Endothelial cell (in vitro differentiated cells): ENCODE results near the gene SLC39A2. TPM values are rescaled to one million over a fixed set of nuclear protein-coding genes. Genes with fewer than 3 reads are reported as not detected.

Experiments
- DNase-seq: peaks from one replicate; pipeline ENCODE4 v3.0.0; 2021; ENCODE audit warnings: low spot score
- H3K27ac Mint-ChIP-seq: one replicate; pipeline ENCODE4 v1.8.0; 2021; ENCODE audit warnings: mixed read lengths, inconsistent platforms; ENCODE audit not compliant: unreplicated experiment
- H3K27me3 Mint-ChIP-seq: one replicate; pipeline ENCODE4 v1.8.0; 2021; ENCODE audit warnings: mild to moderate bottlenecking, moderate library complexity, mixed read lengths, inconsistent platforms; ENCODE audit not compliant: unreplicated experiment
- H3K36me3 Mint-ChIP-seq: one replicate; pipeline ENCODE4 v1.8.0; 2021; ENCODE audit warnings: mild to moderate bottlenecking, low read depth, mixed read lengths, inconsistent platforms; ENCODE audit not compliant: unreplicated experiment
- H3K4me1 Mint-ChIP-seq: one replicate; pipeline ENCODE4 v1.8.0; 2021; ENCODE audit warnings: mild to moderate bottlenecking, mixed read lengths, inconsistent platforms; ENCODE audit not compliant: unreplicated experiment
- H3K4me3 Mint-ChIP-seq: one replicate; pipeline ENCODE4 v1.8.0; 2021; ENCODE audit warnings: mild to moderate bottlenecking, mixed read lengths, inconsistent platforms; ENCODE audit not compliant: unreplicated experiment
- H3K9me3 Mint-ChIP-seq: one replicate; pipeline ENCODE4 v1.8.0; 2021; ENCODE audit warnings: mixed read lengths, inconsistent platforms; ENCODE audit not compliant: unreplicated experiment
- CTCF ChIP-seq: fragments of 200-600 bp; sonication (generic); IDR thresholded peaks from one replicate; pipeline ENCODE4 v1.5.0; 2021; ENCODE audit warnings: antibody characterized with exemption; ENCODE audit not compliant: unreplicated experiment
- total RNA-seq: library from RNA; stranded (reverse); fragmentation: NEBNext Ultra II Directional; extraction: Animal tissue kit (Norgen Biotek cat#: 25700); gene quantifications from one replicate; pipeline ENCODE4 v1.2.1, GENCODE V29; 2021; ENCODE audit not compliant: unreplicated experiment

Gene SLC39A2
- total RNA-seq, 1 donor from 2014 or later: not detected

GRCh38 chr14:20988717-20989470 is 10.2 kb upstream of the SLC39A2 start:
- Mint-ChIP-seq H3K4me1 (peaks cover 21% of the 10 kb centered on the region), H3K9me3 (no peaks in the 10 kb centered on the region), H3K36me3 (peaks cover 10% of the 10 kb centered on the region), H3K27me3 (peaks cover 5% of the 10 kb centered on the region), H3K27ac (peak overlapping the region; percentile 67), H3K4me3 (peak overlapping the region; percentile 56)
- no peak for DNase-seq
- TF ChIP-seq CTCF: no peak

- Mint-ChIP-seq H3K27me3 (peaks cover 5% of the 10 kb centered on the region), H3K4me1 (peaks cover 17% of the 10 kb centered on the region), H3K36me3 (peaks cover 11% of the 10 kb centered on the region), H3K9me3 (no peaks in the 10 kb centered on the region), H3K27ac (no peak overlapping the region), H3K4me3 (peak overlapping the region; percentile 79)
- TF ChIP-seq CTCF: no peak
- DNase-seq: no peak
These were observed 9.7 kb upstream of the SLC39A2 start for GRCh38 chr14:20989471-20989786.

- H3K36me3 Mint-ChIP-seq: peaks cover 15% of the 10 kb centered on the region
- peak; percentile 74 for DNase-seq
- no peak for TF ChIP-seq CTCF
- H3K27ac Mint-ChIP-seq: peak within 1 kb of the TSS; percentile 82
- H3K27me3 Mint-ChIP-seq: peaks cover 5% of the 10 kb centered on the region
- no peaks in the 10 kb centered on the region for H3K9me3 Mint-ChIP-seq
- peak within 1 kb of the TSS; percentile 90 for H3K4me3 Mint-ChIP-seq
- peaks cover 15% of the 10 kb centered on the region for H3K4me1 Mint-ChIP-seq
These were observed 9.1 kb upstream of the SLC39A2 start, which contains the start of gene METTL17 for GRCh38 chr14:20989787-20990600. Gene METTL17, plus strand, starts transcription at chr14:20989980. Its CDS starts 23 bp downstream, at chr14:20990003.

GRCh38 chr14:20996521-20996920 is 2.6 kb upstream of the SLC39A2 start:
- Mint-ChIP-seq H3K27ac (no peak overlapping the region), H3K36me3 (peaks cover 23% of the 10 kb centered on the region), H3K4me1 (peaks cover 17% of the 10 kb centered on the region), H3K9me3 (no peaks in the 10 kb centered on the region), H3K27me3 (no peaks in the 10 kb centered on the region), H3K4me3 (no peak overlapping the region)
- no peak for TF ChIP-seq CTCF
- DNase-seq: no peak

GRCh38 chr14:20997115-20997514 is 2.0 kb upstream of the SLC39A2 start:
- Mint-ChIP-seq H3K4me1 (peaks cover 14% of the 10 kb centered on the region), H3K4me3 (no peak overlapping the region), H3K27ac (no peak overlapping the region), H3K36me3 (peaks cover 19% of the 10 kb centered on the region), H3K27me3 (no peaks in the 10 kb centered on the region), H3K9me3 (no peaks in the 10 kb centered on the region)
- no peak for DNase-seq
- TF ChIP-seq CTCF: no peak
